ENCODE results near the gene AAMDC.
"Not testable (repeated sequence)": the region's sequence is repeated elsewhere in the genome, so short reads cannot be mapped to it uniquely, and the experiment has no call there.

DNA sequence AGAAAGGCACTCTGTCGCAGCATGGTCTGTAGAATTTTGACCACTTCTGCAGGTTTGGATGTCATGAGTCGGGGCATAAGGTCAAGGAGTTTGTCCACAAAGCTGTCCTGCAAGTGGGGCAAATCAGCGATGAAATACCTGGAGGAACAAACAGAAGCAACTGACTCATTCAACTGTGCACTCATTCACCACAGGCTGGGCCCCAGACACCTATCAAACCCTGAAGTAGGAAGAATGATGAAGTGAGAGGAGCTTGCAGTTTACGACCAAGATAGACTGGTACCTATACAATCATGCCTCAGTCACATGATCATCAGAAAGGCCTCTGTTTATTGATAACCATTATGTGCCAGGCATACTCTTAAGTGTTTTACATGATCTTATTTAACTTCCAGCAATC is 70.8 kb downstream of the AAMDC start:
- TF ChIP-seq, protein P1, sequence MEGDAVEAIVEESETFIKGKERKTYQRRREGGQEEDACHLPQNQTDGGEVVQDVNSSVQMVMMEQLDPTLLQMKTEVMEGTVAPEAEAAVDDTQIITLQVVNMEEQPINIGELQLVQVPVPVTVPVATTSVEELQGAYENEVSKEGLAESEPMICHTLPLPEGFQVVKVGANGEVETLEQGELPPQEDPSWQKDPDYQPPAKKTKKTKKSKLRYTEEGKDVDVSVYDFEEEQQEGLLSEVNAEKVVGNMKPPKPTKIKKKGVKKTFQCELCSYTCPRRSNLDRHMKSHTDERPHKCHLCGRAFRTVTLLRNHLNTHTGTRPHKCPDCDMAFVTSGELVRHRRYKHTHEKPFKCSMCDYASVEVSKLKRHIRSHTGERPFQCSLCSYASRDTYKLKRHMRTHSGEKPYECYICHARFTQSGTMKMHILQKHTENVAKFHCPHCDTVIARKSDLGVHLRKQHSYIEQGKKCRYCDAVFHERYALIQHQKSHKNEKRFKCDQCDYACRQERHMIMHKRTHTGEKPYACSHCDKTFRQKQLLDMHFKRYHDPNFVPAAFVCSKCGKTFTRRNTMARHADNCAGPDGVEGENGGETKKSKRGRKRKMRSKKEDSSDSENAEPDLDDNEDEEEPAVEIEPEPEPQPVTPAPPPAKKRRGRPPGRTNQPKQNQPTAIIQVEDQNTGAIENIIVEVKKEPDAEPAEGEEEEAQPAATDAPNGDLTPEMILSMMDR (IDR thresholded peaks at IDR 0.05 in 8 of 11, conservative IDR thresholded peaks at IDR 0.05 in 3 of 11) = not testable (repeated sequence)
- TF ChIP-seq POLR2A (IDR thresholded peaks at IDR 0.05) = not testable (repeated sequence)
